Effector memory CD4-positive, alpha-beta T cell (primary cell): Measurements from ENCODE around the gene CHCHD3.

Source experiments
- DNase-seq, 3 donors: peaks; one replicate each; pipeline ENCODE4 v3.0.0-alpha.2; 2020
- H3K27ac ChIP-seq: 2 replicates; pipeline ENCODE4 v1.7.0; 2013; ENCODE audit warnings: mild to moderate bottlenecking, low read length, moderate library complexity; ENCODE audit not compliant: insufficient read depth, poor library complexity, severe bottlenecking
- H3K27me3 ChIP-seq: replicated peaks from 2 replicates; pipeline ENCODE4 v1.7.0; 2013; ENCODE audit warnings: mild to moderate bottlenecking, low read length; ENCODE audit not compliant: insufficient read depth, control insufficient read depth, poor library complexity, severe bottlenecking
- H3K36me3 ChIP-seq: 2 replicates; pipeline ENCODE4 v1.7.0; 2013; ENCODE audit warnings: mild to moderate bottlenecking, low read length, moderate library complexity; ENCODE audit not compliant: control insufficient read depth, insufficient read depth
- H3K4me1 ChIP-seq: 2 replicates; pipeline ENCODE4 v1.7.0; 2013; ENCODE audit warnings: low read length, mild to moderate bottlenecking; ENCODE audit not compliant: control insufficient read depth, insufficient read depth, poor library complexity, severe bottlenecking
- H3K4me3 ChIP-seq: 2 replicates; pipeline ENCODE4 v1.7.0; 2013; ENCODE audit warnings: low read length, low read depth, mild to moderate bottlenecking; ENCODE audit not compliant: insufficient read depth, poor library complexity, severe bottlenecking
- H3K9me3 ChIP-seq: 2 replicates; pipeline ENCODE4 v1.7.0; 2013; ENCODE audit warnings: mild to moderate bottlenecking, low read length, moderate library complexity; ENCODE audit not compliant: control insufficient read depth

CHCHD3 gene

DNA sequence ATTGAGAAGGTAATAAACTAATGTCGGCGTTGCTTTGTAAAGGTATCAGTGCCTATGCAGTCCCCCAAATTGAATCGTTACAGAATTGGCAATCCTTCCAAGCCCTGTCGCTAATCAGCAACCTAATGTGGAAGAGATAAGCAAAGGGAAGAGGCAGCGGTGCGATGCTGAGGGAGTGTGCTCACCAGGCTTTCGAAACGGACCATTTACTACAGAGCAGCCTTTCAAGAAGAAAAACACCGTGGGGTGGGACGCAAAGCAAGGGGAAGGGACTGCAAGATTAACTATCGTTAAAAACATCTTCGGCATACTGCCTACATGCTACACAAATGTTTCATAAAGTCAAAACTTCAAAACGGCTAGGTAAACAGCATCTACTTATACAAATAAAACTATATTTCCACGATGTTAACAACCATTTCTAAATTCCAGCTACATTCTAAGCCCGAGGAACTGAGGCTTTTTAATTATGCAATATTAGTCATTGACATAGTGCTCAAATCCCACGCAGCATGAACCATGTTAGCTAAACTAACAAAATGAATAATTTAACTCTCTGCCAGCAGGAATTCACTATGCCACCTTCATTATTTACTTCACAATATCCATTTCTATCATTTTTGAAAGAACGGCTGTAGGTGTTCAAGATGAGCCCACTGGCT, 85.2 kb downstream of the CHCHD3 start:
- H3K9me3 ChIP-seq: no peaks in the 10 kb centered on the region
- H3K27me3 ChIP-seq: no peaks in the 10 kb centered on the region
- H3K36me3 ChIP-seq: no peaks in the 10 kb centered on the region
- H3K4me1 ChIP-seq: no peaks in the 10 kb centered on the region
- DNase-seq: no peak
- H3K27ac ChIP-seq: no peak overlapping the region
- H3K4me3 ChIP-seq: no peak overlapping the region

DNA sequence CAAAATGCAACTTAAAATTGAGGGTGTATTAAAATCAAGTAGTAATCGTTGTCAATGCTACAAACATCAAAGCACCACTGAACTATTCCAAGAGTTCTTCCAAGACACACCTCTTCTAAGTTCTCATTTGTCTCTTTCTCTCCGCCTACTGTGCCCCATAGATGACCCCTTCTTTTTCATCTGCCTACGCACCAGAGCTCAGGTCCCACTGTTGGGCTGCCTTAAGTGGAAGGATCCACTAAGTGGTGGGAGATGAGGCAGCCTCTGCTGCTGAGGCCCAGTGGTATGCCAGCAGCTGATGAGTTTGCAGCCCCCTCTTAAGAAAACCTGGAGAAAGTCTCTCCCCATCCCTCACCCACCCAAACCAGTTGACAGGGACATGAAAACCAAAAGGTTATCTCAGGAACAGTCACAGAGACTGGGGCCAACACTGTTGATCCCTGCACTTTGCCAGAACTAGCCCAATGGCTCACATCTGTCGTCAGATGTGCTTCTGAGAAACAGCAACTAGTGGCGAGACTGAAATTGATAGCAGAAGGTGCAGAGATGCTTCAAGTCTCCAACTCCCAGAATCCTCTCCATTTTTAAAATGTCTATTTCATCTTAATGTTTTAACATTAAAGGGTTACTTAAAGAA, 88.4 kb downstream of the CHCHD3 start:
- H3K27me3 ChIP-seq: no peaks in the 10 kb centered on the region
- no peak overlapping the region for H3K4me3 ChIP-seq
- H3K36me3 ChIP-seq: no peaks in the 10 kb centered on the region
- DNase-seq: no peak
- H3K4me1 ChIP-seq: no peaks in the 10 kb centered on the region
- H3K9me3 ChIP-seq: no peaks in the 10 kb centered on the region
- H3K27ac ChIP-seq: no peak overlapping the region

DNA sequence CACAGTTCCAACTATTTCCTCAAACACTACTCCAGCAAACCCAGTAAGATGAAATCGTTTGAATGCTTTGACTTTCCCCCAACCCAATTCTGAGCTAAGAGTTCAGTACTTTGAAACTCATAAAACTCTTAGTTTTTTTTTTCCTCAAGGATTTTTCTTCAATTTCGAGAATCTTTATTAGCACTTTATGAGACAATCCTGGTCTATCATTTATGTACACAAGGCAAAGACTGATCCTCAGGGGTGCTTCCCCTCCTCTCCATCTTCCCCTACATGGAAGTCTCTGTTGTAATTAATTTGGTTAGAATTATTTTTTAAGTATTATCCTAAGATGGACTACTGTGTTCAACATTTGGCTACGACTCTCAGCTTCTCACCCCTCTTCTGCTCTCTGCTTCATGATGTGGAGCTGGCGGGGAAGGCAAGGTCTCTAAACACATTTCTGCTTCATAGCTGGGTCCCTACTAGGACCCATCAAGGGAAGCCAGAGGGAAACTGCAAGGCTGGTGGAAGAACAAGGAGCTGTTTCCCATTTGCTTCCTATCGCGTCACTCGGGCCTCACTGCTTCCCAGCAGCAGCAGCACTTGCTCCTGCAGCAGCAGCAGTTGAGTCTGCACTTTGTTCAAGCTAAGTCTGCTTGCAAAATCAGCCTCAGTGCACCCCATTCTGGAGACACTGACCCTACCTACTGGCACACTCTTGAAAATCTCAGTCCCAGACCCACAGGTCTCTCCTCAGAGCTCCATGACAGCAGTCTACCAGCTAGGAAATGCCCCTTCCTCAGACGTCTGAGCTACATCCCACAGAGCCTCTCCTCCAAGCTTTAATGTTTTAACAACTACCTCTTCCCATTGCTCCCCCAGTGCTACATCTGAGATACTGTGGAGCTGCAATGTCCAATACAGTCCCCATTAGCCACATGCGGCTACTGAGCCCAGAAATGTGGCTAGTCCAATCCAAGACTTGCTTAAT, 90.0 kb downstream of the CHCHD3 start:
- DNase-seq: no peak
- Histone ChIP-seq H3K36me3 (no peaks in the 10 kb centered on the region), H3K4me3 (no peak overlapping the region), H3K27ac (no peak overlapping the region), H3K27me3 (no peaks in the 10 kb centered on the region), H3K4me1 (no peaks in the 10 kb centered on the region), H3K9me3 (no peaks in the 10 kb centered on the region)

DNA sequence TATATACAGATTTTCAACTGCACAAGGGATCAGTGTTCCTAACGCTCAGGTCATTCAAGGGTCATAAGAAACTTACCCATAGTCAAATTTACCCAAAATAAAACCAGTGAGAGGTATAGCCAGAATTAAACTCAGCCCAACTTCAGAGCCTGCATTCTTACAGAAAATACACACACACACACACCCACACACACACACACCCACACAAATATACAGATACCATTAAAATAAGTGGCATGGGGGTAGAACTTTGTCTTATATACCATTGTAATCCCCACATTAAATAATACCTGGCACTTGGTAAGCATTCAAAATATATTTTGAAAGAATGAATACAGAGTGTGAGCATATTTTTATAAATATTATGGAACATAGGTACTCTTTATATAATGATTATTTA, 93.8 kb downstream of the CHCHD3 start:
- no peak for DNase-seq
- no peaks in the 10 kb centered on the region for H3K9me3 ChIP-seq
- no peaks in the 10 kb centered on the region for H3K4me1 ChIP-seq
- H3K4me3 ChIP-seq: no peak overlapping the region
- H3K36me3 ChIP-seq: no peaks in the 10 kb centered on the region
- no peak overlapping the region for H3K27ac ChIP-seq
- no peaks in the 10 kb centered on the region for H3K27me3 ChIP-seq

DNA sequence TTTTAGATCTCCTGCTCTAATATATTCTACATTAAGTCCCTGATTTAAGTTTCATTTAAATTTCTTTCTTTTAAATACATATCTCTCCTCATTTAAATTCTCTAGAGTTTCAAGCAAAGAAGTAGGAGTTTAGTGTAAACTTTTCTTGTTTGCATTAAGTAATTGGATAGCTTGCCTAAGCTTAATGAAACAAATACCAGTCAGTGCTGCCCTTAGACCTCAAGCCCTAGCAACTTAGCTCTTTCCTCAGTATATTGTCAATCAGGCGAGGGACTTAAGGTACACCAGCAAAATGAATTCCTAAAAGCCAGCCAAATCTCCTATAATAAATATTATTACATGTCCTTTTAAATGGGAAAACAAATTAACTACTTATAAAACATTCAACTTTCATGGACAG, 101.5 kb downstream of the CHCHD3 start:
- Histone ChIP-seq H3K4me1 (no peaks in the 10 kb centered on the region), H3K4me3 (no peak overlapping the region), H3K27ac (no peak overlapping the region), H3K36me3 (no peaks in the 10 kb centered on the region), H3K27me3 (no peaks in the 10 kb centered on the region), H3K9me3 (no peaks in the 10 kb centered on the region)
- no peak for DNase-seq

DNA sequence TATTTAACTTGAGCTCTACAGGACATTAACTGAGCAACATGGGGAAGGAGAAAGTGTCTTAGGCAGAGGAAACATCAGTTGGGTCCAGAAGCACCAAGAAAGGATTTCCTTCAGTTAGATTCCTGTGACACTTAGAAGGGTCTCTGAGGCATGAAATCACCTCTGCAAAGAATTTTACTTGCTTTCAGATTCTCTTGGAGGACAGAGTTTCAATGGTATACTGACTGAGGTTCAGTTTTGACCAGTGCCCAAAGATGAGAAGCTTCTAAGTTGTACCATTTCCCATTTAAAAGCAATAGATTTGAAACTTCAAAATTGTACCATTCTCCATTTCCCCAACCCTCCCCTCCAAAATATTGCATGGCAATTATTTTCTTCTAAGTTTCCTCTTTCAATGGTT, 102.4 kb downstream of the CHCHD3 start:
- no peaks in the 10 kb centered on the region for H3K4me1 ChIP-seq
- H3K9me3 ChIP-seq: no peaks in the 10 kb centered on the region
- no peaks in the 10 kb centered on the region for H3K36me3 ChIP-seq
- H3K4me3 ChIP-seq: no peak overlapping the region
- H3K27me3 ChIP-seq: no peaks in the 10 kb centered on the region
- H3K27ac ChIP-seq: no peak overlapping the region
- DNase-seq: no peak

DNA sequence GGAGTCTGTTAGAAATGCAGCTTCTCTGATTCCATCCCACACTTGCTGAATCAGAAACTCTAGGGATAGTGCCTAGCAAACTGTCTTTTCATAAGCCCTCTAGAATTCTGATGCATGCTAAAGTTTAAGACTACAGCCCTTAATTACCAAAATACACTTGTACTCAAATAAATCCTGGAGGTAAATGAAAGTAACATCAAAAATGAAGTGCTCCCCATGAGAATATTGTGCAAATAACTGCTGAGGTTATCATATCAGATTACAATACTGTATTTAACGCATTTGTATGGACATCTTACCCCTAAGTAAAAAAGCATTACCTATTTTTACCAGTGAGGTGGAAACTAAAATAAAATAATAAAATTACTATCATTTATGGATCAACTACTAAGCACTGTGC, 104.7 kb downstream of the CHCHD3 start:
- Histone ChIP-seq H3K9me3 (no peaks in the 10 kb centered on the region), H3K4me3 (no peak overlapping the region), H3K4me1 (no peaks in the 10 kb centered on the region), H3K27me3 (no peaks in the 10 kb centered on the region), H3K36me3 (peaks cover 9% of the 10 kb centered on the region), H3K27ac (no peak overlapping the region)
- no peak for DNase-seq

DNA sequence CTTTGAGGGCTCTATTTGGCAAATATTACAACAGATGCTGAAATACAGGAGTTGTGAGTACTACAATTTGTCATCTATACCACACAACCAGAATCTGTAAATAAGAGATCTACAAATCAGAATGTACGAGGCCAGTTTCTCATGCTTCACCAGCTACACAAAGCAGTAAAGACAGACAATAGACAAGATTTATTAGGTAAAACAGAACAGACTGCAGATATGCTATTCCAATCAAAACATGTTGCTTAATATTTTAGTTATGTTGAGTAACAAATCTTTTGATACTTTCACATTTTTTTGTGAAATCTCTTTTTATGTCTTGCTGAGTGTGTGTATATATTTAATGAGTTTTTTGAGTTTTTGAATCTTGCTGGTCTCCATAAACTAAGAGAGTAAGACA, 109.1 kb downstream of the CHCHD3 start:
- Histone ChIP-seq H3K36me3 (peaks cover 9% of the 10 kb centered on the region), H3K27me3 (no peaks in the 10 kb centered on the region), H3K27ac (no peak overlapping the region), H3K4me1 (no peaks in the 10 kb centered on the region), H3K9me3 (no peaks in the 10 kb centered on the region), H3K4me3 (no peak overlapping the region)
- DNase-seq: no peak

DNA sequence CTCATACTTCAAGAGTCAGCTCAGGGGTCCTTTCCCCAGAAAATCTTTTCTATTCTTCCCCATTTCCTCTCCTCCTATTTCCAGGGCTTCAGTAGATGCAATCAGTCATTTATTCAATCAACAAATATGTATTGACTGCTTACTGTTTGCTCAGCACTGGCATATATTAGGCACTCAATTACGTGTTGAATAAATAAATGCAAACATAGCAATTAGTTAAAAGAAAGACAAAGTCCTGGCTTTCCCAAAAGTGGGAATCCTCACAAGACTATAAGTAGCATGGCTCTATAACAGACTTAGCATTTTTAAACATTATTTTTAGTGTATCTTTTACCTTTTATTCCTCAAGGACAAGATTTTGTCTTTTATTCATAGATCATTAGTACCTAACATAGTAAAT, 111.6 kb downstream of the CHCHD3 start:
- H3K36me3 ChIP-seq: peaks cover 9% of the 10 kb centered on the region
- no peaks in the 10 kb centered on the region for H3K27me3 ChIP-seq
- H3K4me1 ChIP-seq: no peaks in the 10 kb centered on the region
- no peaks in the 10 kb centered on the region for H3K9me3 ChIP-seq
- no peak overlapping the region for H3K4me3 ChIP-seq
- no peak overlapping the region for H3K27ac ChIP-seq
- DNase-seq: no peak

DNA sequence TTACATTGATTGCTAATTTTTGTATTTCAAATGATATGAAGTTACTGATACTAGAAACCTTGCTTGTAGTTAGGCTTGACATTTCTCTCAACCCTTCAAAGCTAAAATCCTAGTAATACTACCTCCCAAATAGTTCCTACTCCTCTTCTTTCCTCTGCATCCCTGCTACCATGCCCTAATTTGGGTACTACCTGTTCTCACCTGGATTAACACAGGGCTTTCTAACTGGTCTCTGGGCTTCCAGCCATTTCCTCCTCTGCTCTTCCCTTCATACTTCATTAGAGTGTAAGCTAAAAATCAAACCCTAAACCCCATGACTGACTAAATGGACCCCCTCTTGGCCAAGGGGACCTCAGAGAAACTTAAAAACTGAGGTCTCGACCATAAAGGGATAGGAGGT, 112.4 kb downstream of the CHCHD3 start:
- Histone ChIP-seq H3K27ac (no peak overlapping the region), H3K36me3 (peaks cover 9% of the 10 kb centered on the region), H3K4me3 (no peak overlapping the region), H3K27me3 (no peaks in the 10 kb centered on the region), H3K9me3 (no peaks in the 10 kb centered on the region), H3K4me1 (no peaks in the 10 kb centered on the region)
- no peak for DNase-seq
